Kidney (tissue), 14 donors: ENCODE data around the gene SPOCK2. TPM values are rescaled to one million over a fixed set of nuclear protein-coding genes. Genes with fewer than 3 reads are reported as not detected.

Source experiments
- DNase-seq, 5 donors: peaks; one replicate each; pipeline ENCODE4 v3.0.0-alpha.2; 2013 to 2020
- FAIRE-seq: peaks from 2 replicates; lab custom pipeline; 2012; peaks lifted over from hg19 to GRCh38; lab: Jason Lieb, UNC
- H3K27ac ChIP-seq, 2 donors: one replicate each; pipeline ENCODE4 v1.7.0; 2013; ENCODE audit warnings: low read depth in 2 of 2, low read length in 2 of 2, inconsistent platforms in 1 of 2
- H3K27me3 ChIP-seq: one replicate; pipeline ENCODE4 v1.7.1; 2013; ENCODE audit warnings: low read length, inconsistent platforms; ENCODE audit not compliant: control insufficient read depth, insufficient read depth
- H3K36me3 ChIP-seq, 3 donors: one replicate each; pipeline versions ENCODE4 v1.7.0 to v1.7.1; 2013; ENCODE audit warnings: low read length in 3 of 3, control low read depth in 1 of 3, inconsistent platforms in 1 of 3; ENCODE audit not compliant: insufficient read depth in 3 of 3, control insufficient read depth in 2 of 3
- H3K4me1 ChIP-seq, 3 donors: one replicate each; pipeline versions ENCODE4 v1.7.0 to v1.7.1; 2013; ENCODE audit warnings: low read length in 3 of 3, inconsistent platforms in 1 of 3, low read depth in 1 of 3; ENCODE audit not compliant: control insufficient read depth in 2 of 3, insufficient read depth in 2 of 3
- H3K4me3 ChIP-seq, 3 donors: one replicate each; pipeline versions ENCODE4 v1.7.0 to v1.8.1; 2013; ENCODE audit warnings: low read length in 3 of 3, control low read depth in 1 of 3, inconsistent platforms in 1 of 3
- H3K9ac ChIP-seq, 3 donors: one replicate each; pipeline versions ENCODE4 v1.7.0 to v1.7.1; 2013; ENCODE audit warnings: low read length in 3 of 3, control low read depth in 1 of 3, inconsistent platforms in 1 of 3
- H3K9me3 ChIP-seq, 3 donors: one replicate each; pipeline versions ENCODE4 v1.7.0 to v1.7.1; 2013; ENCODE audit warnings: low read length in 3 of 3, control low read depth in 1 of 3, inconsistent platforms in 1 of 3; ENCODE audit not compliant: control insufficient read depth in 2 of 3, insufficient read depth in 1 of 3
- intact Hi-C: fragments of 100-400 bp; cut with DNase I; formaldehyde crosslinking; loops from one replicate; pipeline ENCODE4 v1.11.1; 2022
- polyA plus RNA-seq: library from polyadenylated mRNA; stranded (reverse); fragments of 350-450 nt; fragmentation: Illumina TruSeq; extraction: RNeasy Lipid Tissue Mini Kit (QIAGEN cat#74804); gene quantifications from one replicate; pipeline ENCODE4 v1.2.3, GENCODE V29; 2014; ENCODE audit warnings: low read depth, low replicate concordance; ENCODE audit not compliant: insufficient read depth
- total RNA-seq: library from RNA; stranded (reverse); fragmentation: NEBNext Ultra II Directional; extraction: Animal tissue kit (Norgen Biotek cat#: 25700); gene quantifications from one replicate; pipeline ENCODE4 v1.2.1, GENCODE V29; 2021
- TF ChIP-seq, protein P1 (sequence below): IDR thresholded peaks from 3 replicates; pipeline ENCODE4 v1.5.1; 2012; ENCODE audit warnings: mild to moderate bottlenecking, moderate library complexity, borderline replicate concordance; ENCODE audit not compliant: insufficient read depth; ENCODE audit errors: extremely low read depth
- donor health status: control.
- donor health status: control.
- donor health status: control.
- donor health status: control.
- donor health status: control.
- donor health status: DM: yes; HTN: yes; CAD: no.
- donor health status: Normal renal cell carcinoma (clear cell type).

The SPOCK2 gene
- total and polyA plus RNA-seq, 2 donors from 2014 or later, result 19.7 to 103 TPM

DNA sequence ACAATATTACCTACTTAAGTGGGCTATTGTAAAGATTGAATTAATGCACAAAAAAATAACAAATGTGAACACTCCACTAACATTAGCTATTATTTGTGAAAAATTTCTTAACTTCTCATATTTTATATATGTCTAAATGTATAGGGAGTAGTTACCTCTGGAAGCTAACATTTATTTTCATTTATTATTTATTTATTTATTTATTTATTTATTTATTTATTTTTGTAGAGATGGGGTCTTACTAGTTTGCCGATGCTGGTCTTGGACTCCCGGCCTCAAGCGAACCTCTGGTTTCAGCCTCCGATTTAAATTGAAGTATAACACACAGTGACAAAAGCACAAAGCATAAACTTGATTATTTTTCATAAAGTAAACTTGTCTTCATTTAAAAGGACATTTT lies 5.1 kb upstream of the SPOCK2 start:
- intact Hi-C loops, result no loop called here
- Histone ChIP-seq H3K4me1 (peaks cover 0 to 2% (median 0%) of the 10 kb centered on the region in 3 donors), H3K4me3 (no peak overlapping the region), H3K9me3 (no peaks in the 10 kb centered on the region), H3K9ac (no peak overlapping the region), H3K27me3 (no peaks in the 10 kb centered on the region), H3K27ac (no peak overlapping the region), H3K36me3 (peaks cover 0 to 8% (median 0%) of the 10 kb centered on the region in 3 donors)
- no peak for DNase-seq
- TF ChIP-seq, protein P1, sequence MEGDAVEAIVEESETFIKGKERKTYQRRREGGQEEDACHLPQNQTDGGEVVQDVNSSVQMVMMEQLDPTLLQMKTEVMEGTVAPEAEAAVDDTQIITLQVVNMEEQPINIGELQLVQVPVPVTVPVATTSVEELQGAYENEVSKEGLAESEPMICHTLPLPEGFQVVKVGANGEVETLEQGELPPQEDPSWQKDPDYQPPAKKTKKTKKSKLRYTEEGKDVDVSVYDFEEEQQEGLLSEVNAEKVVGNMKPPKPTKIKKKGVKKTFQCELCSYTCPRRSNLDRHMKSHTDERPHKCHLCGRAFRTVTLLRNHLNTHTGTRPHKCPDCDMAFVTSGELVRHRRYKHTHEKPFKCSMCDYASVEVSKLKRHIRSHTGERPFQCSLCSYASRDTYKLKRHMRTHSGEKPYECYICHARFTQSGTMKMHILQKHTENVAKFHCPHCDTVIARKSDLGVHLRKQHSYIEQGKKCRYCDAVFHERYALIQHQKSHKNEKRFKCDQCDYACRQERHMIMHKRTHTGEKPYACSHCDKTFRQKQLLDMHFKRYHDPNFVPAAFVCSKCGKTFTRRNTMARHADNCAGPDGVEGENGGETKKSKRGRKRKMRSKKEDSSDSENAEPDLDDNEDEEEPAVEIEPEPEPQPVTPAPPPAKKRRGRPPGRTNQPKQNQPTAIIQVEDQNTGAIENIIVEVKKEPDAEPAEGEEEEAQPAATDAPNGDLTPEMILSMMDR, result no peak
- no peak for FAIRE-seq

DNA sequence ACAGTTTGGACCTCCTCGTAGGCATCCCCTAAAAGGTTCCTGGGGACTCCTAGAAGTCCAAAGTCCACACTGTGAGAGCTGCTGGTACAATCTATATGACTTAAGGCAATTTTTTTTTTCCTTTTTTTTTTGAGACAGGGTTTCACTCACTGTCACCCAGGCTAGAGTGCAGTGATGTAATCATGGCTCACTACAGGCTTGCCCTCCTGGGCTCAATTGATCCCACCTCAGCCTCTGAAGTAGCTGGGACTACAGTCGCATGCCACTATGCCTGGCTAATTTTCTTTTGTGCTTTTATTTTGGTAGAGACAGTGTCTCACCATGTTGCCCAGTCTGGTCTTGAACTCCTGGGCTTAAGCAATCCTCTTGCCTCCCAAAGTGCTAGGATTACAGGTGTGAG lies 4.6 kb upstream of the SPOCK2 start:
- peaks cover 0 to 8% (median 0%) of the 10 kb centered on the region in 3 donors for H3K36me3 ChIP-seq
- no peak for FAIRE-seq
- DNase-seq, result no peak
- intact Hi-C loops, result no loop called here
- TF ChIP-seq, protein P1, result no peak
- peaks cover under 1% of the 10 kb centered on the region for H3K27me3 ChIP-seq
- no peak overlapping the region for H3K4me3 ChIP-seq
- H3K9ac ChIP-seq, result no peak overlapping the region
- H3K9me3 ChIP-seq, result no peaks in the 10 kb centered on the region
- no peak overlapping the region for H3K27ac ChIP-seq
- H3K4me1 ChIP-seq, result peaks cover 0 to 5% (median 0%) of the 10 kb centered on the region in 3 donors

DNA sequence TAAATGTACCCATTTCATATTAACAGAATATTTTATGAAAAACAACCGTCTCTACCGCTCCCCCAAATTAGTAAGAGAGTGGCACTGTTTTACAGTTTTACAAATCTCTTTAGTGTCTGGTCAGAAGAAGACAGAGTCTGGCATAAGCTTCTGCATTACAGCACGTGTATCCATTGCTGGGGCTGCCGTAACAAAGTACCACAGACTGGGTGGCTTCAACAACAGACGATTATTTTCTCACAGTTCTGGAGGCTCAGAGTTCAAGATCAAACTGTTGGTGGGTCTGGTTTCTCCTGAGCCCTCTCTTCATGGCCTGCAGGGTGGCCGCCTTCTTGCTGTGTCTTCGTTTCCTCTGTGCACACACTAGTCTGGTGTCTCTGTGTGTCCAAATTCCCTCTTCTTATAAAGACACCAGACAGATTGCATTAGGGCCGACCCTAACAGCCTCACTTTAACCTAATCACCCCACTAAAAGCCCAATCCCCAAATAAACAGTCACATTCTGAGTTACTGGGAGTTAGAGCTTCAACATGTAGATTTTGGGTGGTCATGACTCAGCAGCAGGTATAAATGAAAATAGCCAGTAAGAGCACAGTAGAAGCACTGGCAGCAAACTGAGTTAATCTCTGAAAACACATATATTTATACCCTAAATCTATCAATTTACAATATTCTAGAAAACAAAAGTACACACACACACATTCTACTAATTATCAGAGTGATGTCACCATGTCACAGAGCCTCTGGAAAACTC lies 4.0 kb upstream of the SPOCK2 start:
- FAIRE-seq (no peak), DNase-seq (no peak)
- H3K9me3 ChIP-seq, result no peaks in the 10 kb centered on the region
- TF ChIP-seq, protein P1, result no peak
- intact Hi-C loops, result no loop called here
- peaks cover 0 to 10% (median 0%) of the 10 kb centered on the region in 3 donors for H3K4me1 ChIP-seq
- H3K9ac ChIP-seq, result no peak overlapping the region
- H3K27ac ChIP-seq, result no peak overlapping the region
- H3K4me3 ChIP-seq, result no peak overlapping the region
- H3K27me3 ChIP-seq, result peaks cover 2% of the 10 kb centered on the region
- peaks cover 0 to 8% (median 0%) of the 10 kb centered on the region in 3 donors for H3K36me3 ChIP-seq
